LHCN-M2 (cell line): ENCODE results near the gene GATAD2A. TPM values are rescaled to one million over a fixed set of nuclear protein-coding genes. Genes with fewer than 3 reads are reported as not detected.

Experiments used
- DNase-seq: peaks from one replicate; pipeline ENCODE4 v3.0.0-alpha.2; 2012; ENCODE audit warnings: low read depth
- total RNA-seq: library from RNA; depleted of rRNA; stranded (reverse); fragments of >200 nt; gene quantifications from 2 replicates; pipeline ENCODE4 v1.2.3, GENCODE V29; 2014

GATAD2A gene
- total RNA-seq, 1 experiment from 2014 or later: 64.1 TPM

DNA sequence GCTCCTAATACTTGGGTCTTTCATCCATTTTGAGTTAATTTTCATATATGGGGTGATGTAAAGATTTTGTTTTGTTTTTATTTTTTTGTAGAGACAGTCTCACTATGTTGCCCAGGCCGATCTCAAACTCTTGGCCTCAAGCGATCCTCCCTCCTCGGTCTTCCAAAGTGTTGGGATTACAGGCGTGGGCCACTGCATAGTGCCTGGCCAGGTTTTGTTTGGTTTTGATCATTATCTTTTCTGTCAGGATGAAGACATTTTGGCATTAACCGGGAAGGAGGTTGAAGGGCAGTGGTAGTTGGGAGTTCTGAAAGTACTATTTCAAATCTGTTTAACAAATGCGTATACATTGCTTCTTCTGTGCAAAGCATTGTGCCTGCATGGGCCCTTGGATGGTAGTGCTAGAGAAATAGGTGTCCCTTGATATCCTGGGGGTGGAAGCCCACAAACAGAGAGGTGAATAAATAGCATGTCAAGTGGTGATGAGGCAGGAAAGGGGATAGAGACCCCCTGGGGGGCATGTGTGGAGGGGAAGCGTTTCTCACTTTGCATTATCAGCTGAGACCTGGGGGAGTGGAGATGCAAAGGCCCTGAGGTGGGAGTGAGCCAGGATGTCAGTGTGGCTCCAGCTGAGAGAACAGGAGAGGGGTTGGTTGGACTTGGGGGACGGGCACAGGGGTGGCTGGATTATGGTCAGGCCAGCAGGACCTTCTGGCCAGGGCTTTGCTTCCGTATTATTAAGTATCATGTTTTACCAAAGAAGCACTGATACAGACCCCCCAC, 41.4 kb downstream of the GATAD2A start:
- no peak for DNase-seq

DNA sequence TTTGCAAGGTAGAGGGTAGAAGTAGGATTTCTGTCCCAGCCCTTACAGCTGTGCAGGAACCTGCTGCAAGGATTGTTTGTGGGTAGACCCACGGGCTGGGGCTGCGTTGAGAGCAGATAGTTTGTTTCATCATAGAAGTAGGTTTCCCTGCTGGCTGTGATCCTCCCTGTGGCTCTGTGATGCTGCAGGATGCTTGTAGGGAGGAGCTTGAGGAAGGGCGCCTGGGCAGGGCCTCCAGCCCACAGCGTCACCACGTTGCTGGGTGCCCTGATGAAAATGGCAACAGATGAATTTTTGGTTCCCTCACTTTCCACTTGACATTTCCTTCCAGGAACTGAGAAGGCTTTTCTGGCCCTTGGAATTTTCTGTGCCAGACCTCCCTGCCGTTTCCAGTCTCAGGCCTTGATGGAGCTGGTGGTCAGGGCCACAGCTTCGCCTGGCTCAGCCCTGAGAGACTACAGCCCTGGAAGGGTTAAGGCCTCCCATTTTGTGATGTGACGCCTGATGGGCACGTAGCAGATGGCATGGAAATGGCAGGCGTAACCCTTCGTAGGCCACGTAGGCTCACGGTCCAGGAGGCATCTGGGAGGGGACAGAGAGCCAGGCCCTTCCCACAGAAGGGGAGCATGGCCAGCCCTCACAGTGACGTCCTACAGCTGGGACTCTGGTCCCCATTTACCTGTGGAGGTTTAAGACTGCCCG, 42.2 kb downstream of the GATAD2A start:
- DNase-seq: no peak

DNA sequence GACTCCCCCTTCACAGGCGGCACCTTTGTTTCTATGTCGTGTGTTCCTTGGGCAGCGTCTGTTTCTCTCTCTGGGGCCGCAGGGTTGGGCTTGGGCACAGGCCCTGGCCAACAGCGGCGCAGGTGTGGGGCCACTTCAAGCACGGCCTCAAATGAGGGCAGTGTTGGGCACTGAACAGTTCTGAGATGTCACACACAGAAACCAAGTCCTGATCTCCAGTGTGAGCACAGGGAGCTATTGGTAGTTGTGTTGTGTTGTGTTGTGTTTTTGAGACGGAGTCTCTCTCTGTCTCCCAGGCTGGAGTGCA, 42.7 kb downstream of the GATAD2A start:
- no peak for DNase-seq

DNA sequence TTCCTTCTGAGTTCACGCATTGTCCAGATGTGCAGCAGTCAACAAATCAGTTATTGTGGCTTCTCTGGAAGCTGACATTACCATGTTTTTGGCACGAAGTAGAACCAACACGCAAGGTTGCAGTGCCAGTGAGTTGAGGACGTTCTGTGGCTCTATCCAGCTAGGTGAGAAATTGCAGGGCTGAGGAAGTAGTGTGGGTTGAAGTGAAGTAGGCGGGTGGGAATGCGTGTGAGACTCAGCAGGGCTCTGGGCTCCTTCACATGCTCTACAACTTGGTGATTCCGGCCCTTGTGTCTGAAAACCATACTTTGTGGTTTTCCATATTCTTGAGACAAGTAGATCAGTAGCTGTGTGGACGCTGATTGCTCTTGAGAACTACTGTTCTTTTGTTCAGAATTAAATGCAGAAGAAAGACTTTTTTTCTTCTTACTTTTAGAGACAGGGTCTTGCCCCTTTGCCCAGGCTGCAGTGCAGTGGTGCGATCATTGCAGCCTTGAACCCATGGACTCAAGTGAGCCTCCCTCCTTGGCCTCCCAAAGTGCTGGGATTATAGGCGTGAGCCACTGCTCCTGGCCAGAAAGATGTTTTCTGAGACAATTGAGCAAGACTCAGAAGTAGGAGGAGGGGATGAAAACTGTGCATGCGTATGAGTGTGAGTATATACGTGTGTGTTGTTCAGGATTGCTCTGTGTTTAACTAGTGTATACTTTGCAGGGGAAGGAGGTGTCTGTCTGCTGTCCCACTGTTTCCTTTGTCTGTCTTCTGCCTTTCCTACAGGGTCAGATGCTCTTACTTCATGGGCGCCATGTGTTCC, 46.2 kb downstream of the GATAD2A start:
- no peak for DNase-seq

DNA sequence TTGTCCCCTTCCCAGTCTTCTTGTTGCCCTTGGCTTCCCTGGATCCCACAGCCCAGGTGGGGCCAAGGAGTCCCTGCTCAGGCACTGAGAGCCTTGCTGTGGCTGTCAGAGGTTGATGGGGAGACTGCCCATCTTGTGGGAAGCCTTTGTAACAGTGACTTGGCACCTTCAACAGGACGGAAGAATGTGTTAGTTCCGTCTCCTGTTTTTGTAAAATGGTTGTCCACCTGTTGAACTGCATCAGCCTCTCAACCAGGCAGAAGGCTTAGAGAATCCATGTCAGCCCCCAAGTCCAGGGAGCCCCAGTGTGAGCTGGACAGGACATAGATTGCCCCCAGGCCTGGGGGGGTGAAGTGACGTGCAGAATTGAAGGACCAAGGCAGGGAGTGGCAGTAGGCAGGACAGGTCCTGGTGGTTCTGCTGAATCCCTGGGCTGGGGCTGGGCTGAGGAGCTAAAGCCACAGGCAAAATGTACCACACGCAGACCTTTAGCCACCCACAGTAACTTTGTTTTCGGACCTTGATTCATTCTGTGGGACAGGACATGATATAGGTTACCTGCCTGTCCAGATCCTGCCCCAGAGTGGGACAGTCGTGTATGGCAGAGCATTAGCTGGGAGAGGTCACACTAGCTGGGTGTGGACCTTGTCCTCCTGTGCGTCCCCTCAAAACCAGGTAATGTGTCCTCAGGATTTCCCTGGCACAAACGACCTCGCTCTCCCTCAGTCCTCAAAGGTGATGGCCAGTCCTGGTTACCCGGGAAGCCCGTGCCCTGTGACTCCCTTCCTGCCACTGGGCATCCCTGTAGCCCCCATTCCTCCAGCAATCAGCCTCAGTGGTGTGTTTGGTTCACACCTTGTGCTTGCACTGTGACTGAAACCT, 47.0 kb downstream of the GATAD2A start:
- no peak for DNase-seq

DNA sequence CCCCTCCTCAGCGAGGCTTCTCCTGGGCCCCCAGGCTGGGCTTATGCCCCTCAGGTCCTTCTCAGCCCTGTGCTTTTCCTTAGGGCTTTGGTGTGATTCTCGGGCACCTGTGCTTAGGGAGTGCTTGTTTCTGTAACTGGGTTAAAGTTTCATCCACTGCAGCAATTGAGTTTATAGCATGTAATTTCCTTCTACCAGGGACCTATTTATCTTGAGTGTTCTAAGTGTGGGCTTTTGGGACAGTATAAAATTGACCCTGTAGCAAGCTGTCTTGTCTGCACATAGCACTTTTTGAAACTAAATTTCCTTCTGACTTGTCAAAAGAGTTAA, 47.6 kb downstream of the GATAD2A start:
- no peak for DNase-seq

DNA sequence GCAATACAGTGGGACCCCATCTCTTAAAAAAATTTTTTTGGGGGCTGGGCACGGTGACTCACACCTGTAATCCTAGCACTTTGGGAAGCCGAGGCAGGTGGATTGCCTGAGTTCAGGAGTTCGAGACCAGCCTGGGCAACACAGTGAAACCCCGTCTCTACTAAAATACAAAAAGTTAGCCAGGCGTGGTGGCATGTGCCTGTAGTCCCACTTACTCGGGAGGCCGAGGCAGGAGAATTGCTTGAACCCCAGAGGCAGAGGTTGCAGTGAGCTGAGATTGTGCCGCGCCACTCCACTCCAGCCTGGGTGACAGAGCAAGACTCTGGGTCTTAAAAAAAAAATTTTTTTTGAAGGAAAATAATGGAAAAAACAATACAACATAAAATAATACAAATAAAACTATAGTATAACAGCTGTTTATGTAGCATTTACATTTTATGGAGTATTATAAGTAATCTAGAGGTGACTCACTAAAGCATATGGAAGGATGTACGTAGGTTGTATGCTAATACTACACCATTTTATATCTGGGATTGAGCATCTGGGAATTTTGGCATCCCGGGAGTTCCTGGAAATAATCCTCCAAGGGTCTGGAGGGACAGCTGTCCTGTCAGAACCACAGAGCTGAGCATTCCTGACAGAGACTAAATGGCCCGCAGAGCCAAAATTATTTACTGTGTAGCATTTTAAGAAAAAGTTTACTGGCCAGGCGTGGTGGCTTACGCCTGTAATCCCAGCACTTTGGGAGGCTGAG, 49.9 kb downstream of the GATAD2A start:
- peak; percentile 38 for DNase-seq

DNA sequence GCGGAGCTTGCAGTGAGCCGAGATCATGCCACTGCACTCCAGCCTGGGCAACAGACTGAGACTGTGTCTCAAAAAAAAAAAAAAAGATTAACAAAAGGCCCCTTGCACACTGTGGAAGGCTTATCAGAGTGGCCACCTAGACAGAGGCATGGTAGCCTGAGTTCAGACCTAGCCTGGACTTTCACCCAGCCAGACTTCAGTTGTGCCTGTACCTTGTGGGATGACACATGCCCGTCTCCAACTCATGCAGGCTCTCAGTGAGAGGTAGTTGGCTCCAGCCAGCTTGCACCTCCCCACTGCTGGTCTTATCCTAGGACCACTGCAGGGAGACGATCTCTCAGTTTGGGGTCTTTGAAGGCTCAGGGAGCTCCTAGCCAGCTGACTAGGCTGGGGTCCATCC, 52.2 kb downstream of the GATAD2A start:
- no peak for DNase-seq

DNA sequence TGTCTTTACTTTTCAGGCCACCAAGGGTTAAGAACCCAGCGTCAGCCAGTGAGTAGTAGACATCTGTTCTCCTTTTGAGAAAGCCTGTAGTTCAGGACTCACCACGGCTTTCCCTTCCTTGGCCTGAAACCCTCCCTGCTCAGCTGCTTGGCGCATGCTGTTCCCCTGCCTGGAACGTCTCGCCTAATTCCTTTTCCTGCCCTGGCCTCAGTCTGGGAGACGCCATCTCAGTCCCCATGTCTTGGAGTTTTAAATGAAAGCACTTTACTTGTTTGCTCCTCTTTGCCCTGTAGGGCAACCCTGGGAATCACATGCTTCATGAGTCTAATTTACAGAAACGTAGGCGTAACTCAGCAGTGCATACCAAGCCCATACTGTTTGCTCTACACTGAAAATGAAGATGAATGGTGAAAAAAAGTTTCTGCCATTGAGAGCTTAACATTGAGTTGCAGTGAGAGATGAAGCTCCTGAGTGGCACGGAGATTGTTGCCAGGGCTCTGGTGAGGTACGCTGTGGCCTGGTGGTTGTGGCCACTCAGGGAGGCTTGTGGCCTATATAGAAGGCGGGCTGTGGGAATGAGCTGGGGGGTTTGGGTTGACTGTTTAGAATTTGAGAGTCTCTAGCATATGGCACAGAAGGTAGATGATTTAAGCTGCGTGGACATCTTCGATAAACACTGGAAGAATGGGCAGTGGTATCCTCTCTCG, 52.8 kb downstream of the GATAD2A start:
- DNase-seq: no peak

DNA sequence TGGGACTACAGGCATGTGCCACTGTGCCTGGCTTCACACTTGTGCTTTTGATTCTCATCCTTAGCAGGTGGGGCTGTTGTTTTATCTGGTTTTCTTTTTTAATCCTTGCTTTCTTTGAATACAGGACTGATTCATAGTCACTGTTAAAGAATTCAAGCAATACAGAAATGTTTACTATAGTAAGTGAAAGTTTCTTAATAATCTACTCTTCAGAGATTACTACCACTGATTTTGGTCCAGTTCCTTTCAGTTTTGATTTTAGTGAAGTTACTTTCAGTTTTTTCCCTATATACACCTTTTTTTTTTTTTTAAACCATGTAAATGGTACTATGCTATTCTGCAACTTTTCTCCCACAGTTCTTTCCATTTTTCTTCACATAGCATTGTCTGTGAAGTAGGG, 53.6 kb downstream of the GATAD2A start:
- peak; percentile 36 for DNase-seq

DNA sequence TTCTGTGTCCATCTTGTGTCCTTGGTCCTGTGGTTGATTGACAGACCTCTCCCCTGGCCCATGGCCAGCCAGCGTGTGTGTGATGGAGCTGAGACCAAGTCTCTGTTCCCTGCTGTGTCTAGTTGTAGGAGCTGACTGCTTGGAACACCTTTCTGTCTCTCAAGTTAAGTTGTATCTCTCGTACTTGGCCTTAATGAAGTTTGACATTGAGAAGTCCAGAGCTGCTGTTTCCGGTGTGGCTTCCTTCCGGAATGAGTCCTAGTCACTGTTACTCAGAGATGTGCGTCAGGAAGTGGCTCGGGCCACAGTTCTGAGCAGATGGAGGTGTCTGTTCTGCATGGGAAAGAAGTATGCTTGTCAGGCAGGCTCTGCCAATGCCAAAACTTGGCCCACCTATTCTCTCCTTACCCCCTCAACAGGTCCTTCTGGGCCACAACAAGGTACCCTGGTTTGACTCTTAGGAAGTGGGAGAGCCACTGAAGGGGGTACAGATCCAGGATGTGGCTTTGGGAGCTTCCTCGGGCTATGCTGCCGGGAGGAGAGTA, 54.3 kb downstream of the GATAD2A start:
- DNase-seq: peak; percentile 83

DNA sequence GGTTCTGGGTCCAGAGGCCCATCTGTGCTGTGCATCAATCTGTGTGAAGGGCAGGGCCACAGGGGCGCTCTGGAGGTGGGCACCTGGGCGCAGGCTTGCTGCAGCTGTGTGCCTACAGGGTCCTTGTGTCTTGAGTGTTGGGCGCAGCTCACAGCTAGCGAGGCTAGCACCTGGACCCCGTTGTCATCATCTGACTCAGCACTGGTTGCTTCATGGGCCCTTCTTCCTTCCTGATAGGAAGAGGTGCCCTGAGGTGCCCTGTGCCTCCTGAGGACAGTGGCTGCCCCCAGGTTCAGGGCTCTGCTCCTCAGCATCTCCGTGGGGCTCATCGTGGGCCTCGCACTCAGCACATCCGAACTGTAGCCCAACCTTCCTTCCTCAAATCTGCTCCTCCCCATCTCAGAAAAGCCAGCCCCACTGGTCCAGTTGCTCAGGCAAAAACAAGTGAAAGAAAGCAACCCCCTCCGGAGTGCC, 54.8 kb downstream of the GATAD2A start:
- no peak for DNase-seq

DNA sequence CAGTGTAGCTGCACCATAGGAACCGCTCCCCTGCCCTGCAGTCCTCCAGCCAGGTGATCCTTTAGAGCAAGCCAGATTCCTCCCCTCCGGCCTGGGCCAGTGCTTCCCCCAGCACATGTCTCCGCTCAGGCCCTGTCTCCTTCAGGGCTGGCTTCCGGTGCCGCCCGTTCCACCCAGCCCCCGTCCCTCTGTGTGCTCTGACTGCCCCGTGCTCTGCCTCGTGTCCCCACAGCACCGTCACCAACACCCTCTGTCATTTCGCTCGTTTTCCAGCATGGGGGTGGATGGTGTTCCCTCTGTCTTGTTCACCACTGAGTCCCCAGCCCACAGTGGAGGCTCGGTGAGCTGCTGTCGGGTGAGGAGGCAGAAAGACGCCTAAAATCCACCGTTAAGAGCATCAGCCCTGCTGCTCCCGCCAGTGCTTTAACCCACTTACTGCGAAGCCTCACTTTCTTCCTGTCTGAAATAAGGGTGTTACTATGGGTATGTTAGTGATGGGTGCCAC, 55.3 kb downstream of the GATAD2A start:
- DNase-seq: no peak

DNA sequence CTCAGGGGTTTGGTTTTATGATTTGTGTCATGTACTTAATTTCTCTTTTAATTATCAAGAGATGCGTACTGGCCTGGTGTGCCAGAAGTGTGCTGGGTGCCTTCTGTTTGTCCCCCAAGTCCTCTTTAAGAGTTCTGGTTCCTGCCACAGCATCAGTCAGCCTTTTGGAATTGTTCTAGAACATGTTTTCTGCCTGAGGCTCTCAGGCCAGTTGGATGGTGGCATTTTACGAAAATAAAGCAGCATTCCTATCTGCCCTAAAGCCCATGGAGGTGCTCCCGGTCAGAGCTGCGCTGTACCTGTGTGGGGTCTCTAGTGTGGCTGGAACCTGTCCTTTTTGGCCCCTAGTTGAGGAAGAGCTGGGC, 55.8 kb downstream of the GATAD2A start:
- DNase-seq: no peak

DNA sequence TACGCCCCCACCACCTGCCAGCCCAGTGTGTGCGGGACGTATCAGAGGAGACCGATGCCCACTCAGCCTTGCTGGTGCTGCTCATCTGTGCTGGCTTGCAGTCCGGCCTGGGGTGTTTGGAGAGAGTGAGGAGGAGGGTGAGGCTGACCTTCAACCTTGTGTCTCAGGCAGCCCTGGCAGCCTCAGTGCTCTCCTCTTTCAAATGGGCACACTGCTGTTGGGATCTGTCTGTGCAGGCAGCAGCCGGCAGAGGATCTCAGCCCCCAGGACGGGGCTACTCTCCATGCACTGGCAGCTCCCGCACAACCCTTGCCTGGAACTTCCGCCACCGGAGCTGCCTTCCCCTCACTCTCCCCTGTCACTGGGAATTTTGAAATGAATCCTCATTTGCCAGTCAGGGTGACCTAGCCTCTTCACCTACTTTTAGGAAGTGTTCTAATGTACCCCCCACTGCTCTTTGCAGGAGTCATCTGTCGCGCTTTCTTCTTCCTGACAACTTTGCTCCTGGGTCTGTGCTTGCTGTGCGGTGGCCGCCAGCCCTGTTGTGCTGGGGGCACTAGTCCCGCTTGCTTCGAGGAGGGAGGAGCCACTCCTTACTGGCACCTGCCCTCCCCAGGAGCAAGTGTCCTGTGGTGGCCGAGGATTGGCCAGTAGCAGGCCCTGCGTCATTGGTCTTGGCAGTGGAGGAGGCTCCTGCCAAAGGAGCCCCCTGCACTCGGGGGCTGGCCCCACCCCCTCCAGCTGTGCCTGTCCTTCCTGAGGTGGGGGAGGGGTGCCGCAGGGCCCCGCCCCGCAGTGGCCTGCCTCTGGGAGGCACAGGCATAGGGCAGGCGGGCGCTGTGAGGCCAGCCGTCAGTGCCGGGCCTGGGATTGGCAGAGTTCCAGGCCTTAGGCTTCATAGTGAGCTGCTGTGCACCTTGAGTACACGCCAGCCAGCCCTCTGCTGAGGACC, 56.5 kb downstream of the GATAD2A start:
- DNase-seq: peak; percentile 86

DNA sequence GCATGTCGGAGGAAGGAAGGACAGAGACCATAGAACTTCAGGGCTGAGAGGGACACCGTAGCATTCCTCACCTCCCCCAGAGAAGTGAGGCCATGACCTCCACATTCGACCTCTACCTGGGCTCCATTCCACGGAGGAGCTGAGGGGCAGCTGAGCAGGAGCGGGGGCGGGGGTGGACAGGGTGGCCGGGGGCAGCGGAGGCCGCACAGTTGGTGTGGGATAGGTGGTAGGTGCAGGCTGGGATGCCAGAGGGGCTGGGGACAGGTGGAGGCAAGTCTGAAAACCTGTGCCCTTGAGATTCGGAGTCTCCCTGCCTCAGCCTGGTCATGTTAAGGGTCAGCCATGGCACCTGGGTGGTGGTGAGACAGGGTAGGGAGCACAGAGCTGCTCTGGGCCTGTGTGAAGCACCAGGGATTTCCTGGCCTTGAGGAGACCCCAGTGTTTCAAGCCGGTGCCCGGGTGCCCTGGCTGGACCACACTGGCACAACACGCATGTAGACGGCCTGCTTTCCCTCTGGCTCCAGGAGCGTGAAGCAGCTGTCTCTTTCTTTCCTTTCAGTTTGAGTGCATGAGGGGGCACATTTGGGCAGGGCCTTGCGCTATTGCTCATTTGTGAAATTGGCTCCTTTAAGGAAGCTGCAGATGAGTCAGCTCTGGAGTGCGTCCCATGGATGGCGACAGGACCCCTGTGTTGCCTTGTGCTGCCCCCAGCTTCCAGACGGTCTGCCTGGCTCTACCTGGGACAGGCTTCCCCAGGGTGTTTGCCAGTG, 58.1 kb downstream of the GATAD2A start:
- peak; percentile 93 for DNase-seq

DNA sequence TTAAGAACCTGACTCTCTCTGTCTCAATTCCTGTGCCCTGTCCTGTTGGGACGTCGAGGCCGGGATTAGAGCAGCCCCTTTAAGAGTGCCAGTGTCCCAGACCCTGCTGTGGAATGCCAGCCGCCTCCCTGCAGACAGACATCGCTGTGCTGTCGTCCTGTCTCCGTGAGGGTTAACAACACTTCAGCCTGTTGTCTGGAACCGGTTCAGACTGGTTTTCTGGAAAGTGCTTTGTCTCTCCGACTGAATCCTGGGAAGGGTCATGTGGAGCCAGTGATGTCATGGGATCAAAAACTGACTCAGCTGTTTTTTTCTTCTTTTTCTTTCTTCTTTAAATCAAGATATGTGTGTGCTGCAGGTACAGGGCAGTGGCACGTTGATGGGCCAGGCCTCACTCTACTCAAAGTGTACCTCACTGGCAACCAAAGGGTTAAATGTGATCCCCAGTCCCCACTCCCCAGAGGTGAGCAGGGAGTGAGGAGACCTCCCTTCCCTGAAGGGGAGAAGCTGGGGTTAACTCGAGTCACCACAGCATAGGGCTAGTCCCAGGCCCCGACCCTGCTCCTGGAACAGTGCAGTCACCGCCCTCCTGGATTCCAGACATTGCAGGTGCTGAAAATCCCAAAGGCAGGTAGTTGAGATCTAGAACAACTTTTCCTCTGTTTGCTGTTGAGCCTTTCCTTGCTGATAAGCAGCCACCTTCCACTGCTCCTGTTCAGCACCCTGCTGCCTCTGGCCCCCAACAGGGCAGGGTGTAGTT, 59.0 kb downstream of the GATAD2A start:
- DNase-seq: peak; percentile 78
